A549 treated with AZD9567 at 1 μM for 4 hours (cell line): ENCODE measurements around the gene PRICKLE3. TPM values are rescaled to one million over a fixed set of nuclear protein-coding genes. Genes with fewer than 3 reads are reported as not detected.

Source experiments
- total RNA-seq: library from RNA; stranded (reverse); fragments of 200-300 nt; extraction: Qiagen RNA extraction; gene quantifications from 5 replicates; pipeline ENCODE4 v1.2.3, GENCODE V29; 2022; ENCODE audit not compliant: insufficient read depth

Gene PRICKLE3
- total RNA-seq: 10.7 to 19.3 TPM (median 17.9 TPM) in 5 replicates

GRCh38 chrX:49186125-49187027, at the start of gene PRICKLE3:
Gene PRICKLE3 (minus strand): TSS chrX:49186373. CDS start chrX:49186297, 76 bp downstream.

GRCh38 chrX:49233176-49233575, 47.0 kb upstream of the PRICKLE3 start, which contains the start of gene CACNA1F:
Gene CACNA1F (minus strand): TSS chrX:49233340. CDS start chrX:49233309, 31 bp downstream.

GRCh38 chrX:49199906-49200771, 14.0 kb upstream of the PRICKLE3 start, which contains the start of gene SYP:
Gene SYP (minus strand): TSS chrX:49200193. CDS start chrX:49200186, 7 bp downstream.

GRCh38 chrX:49171752-49172279, 14.4 kb downstream of the PRICKLE3 start, which contains the start of gene PLP2:
Gene PLP2 (plus strand): TSS chrX:49171898. CDS start chrX:49172001, 103 bp downstream.

GRCh38 chrX:49162620-49163019, 23.6 kb downstream of the PRICKLE3 start, which contains the start of gene MAGIX:
Gene MAGIX (plus strand): TSS chrX:49162758. CDS start chrX:49162890, 132 bp downstream.

Other genes starting within 250 kb of the PRICKLE3 start
- 61.0 to 65.5 TPM (median 61.7 TPM) in 5 replicates for gene OTUD5, start 228.8 kb downstream of the PRICKLE3 start, total RNA-seq
- 1.0 to 3.0 TPM (median 1.1 TPM) in 5 replicates for gene KCND1, start 214.5 kb downstream of the PRICKLE3 start, total RNA-seq
- gene GRIPAP1, start 184.1 kb downstream of the PRICKLE3 start, total RNA-seq: 18.8 to 22.2 TPM (median 21.0 TPM) in 5 replicates
- gene TFE3, start 143.0 kb downstream of the PRICKLE3 start, total RNA-seq: 35.5 to 46.3 TPM (median 43.2 TPM) in 5 replicates
- 1.2 to 3.7 TPM (median 2.9 TPM) in 5 replicates for gene CCDC120, start 127.4 kb downstream of the PRICKLE3 start, total RNA-seq
- 40.6 to 51.0 TPM (median 46.0 TPM) in 5 replicates for gene PRAF2, start 112.4 kb downstream of the PRICKLE3 start, total RNA-seq
- 41.3 to 56.4 TPM (median 53.4 TPM) in 5 replicates for gene WDR45, start 106.5 kb downstream of the PRICKLE3 start, total RNA-seq
- 19.2 to 24.7 TPM (median 23.7 TPM) in 5 replicates for gene GPKOW, start 62.6 kb downstream of the PRICKLE3 start, total RNA-seq
- gene MAGIX, start 23.6 kb downstream of the PRICKLE3 start, total RNA-seq: 2.3 to 4.7 TPM (median 3.0 TPM) in 5 replicates
- gene PLP2, start 14.5 kb downstream of the PRICKLE3 start, total RNA-seq: 313 to 440 TPM (median 426 TPM) in 5 replicates
- 2.0 to 3.0 TPM (median 2.6 TPM) in 5 replicates for gene SYP, start 13.8 kb upstream of the PRICKLE3 start, total RNA-seq
- not detected in 5 replicates for gene CACNA1F, start 47.0 kb upstream of the PRICKLE3 start, total RNA-seq
- gene CCDC22, start 49.1 kb upstream of the PRICKLE3 start, total RNA-seq: 10.6 to 14.6 TPM (median 13.6 TPM) in 5 replicates
- 0.06 to 0.14 TPM (median 0.13 TPM) in 4 of 5 replicates, not detected in the other for gene FOXP3, start 78.3 kb upstream of the PRICKLE3 start, total RNA-seq
- 2.3 to 3.4 TPM (median 3.0 TPM) in 4 of 5 replicates, not detected in the other for gene PPP1R3F, start 83.4 kb upstream of the PRICKLE3 start, total RNA-seq
- gene GAGE10, start 117.3 kb upstream of the PRICKLE3 start, total RNA-seq: not detected in 5 replicates
- gene GAGE12J, start 135.7 kb upstream of the PRICKLE3 start, total RNA-seq: not detected in 5 replicates
- not detected in 5 replicates for gene GAGE13, start 145.2 kb upstream of the PRICKLE3 start, total RNA-seq